ENCODE data around the gene FPR3. TPM values are rescaled to one million over a fixed set of nuclear protein-coding genes. Genes with fewer than 3 reads are reported as not detected.
A peak's percentile ranks its signal among the peaks of the same experiment; 100 is the strongest.

Gene FPR3
- total and polyA plus RNA-seq, 9 of the 15 experiments (the other 6 are each of a cell fraction or from before 2014, with no cell fraction given): 0.08 to 0.51 (median 0.22) TPM; not detected in 1

GRCh38 chr19:51796195-51796679, 1.3 kb downstream of the FPR3 start (continued):
- TF ChIP-seq, protein P1, sequence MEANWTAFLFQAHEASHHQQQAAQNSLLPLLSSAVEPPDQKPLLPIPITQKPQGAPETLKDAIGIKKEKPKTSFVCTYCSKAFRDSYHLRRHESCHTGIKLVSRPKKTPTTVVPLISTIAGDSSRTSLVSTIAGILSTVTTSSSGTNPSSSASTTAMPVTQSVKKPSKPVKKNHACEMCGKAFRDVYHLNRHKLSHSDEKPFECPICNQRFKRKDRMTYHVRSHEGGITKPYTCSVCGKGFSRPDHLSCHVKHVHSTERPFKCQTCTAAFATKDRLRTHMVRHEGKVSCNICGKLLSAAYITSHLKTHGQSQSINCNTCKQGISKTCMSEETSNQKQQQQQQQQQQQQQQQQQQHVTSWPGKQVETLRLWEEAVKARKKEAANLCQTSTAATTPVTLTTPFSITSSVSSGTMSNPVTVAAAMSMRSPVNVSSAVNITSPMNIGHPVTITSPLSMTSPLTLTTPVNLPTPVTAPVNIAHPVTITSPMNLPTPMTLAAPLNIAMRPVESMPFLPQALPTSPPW (CRISPR knock-in tag; IDR thresholded peaks at IDR 0.05): peak; percentile 43; the same call in 1 of the 2 replicates
- TF ChIP-seq ZNF551 (CRISPR knock-in tag; IDR thresholded peaks at IDR 0.05): no peak
- TF ChIP-seq ZNF511 (CRISPR knock-in tag; IDR thresholded peaks at IDR 0.05): no peak
- TF ChIP-seq MBD2 (IDR thresholded peaks at IDR 0.05; ENCODE audit: borderline replicate concordance, low read depth): peak; percentile 62; the same call in 1 of the 2 replicates
- peak; percentile 66 for TF ChIP-seq FOSL1 (tag; conservative IDR thresholded peaks at IDR 0.05)
- peak in 1 of 2 experiments; percentile 75; a peak in 1 of 4 replicates for TF ChIP-seq TBL1XR1 (IDR thresholded peaks at IDR 0.05; ENCODE audit: low read length in 2 of 2)
- peak; percentile 75 for TF ChIP-seq CREM (IDR thresholded peaks at IDR 0.05; ENCODE audit: low read depth)
- no peak for TF ChIP-seq GABPB1 (CRISPR knock-in tag; IDR thresholded peaks at IDR 0.05)
- no peak for TF ChIP-seq FOXA1 (IDR thresholded peaks at IDR 0.05; ENCODE audit: borderline replicate concordance)
- peak; percentile 51; the same call in 1 of the 2 replicates for TF ChIP-seq PHB2 (IDR thresholded peaks at IDR 0.05; ENCODE audit: low read depth)
- TF ChIP-seq CLOCK (CRISPR knock-in tag; IDR thresholded peaks at IDR 0.05; ENCODE audit: borderline replicate concordance): no peak
- no peak for TF ChIP-seq HCFC1 (IDR thresholded peaks at IDR 0.05; ENCODE audit: low read depth, low read length)
- TF ChIP-seq CBFB (CRISPR knock-in tag; IDR thresholded peaks at IDR 0.05): no peak
- no peak for TF ChIP-seq ZSCAN29 (IDR thresholded peaks at IDR 0.05)
- no peak for TF ChIP-seq RBM25 (IDR thresholded peaks at IDR 0.05; ENCODE audit: low read depth, low read length, severe bottlenecking)
- TF ChIP-seq SREBF1 (IDR thresholded peaks at IDR 0.05; ENCODE audit: borderline replicate concordance, low read depth, low read length): no peak
- no peak for TF ChIP-seq GTF2A2 (tag; IDR thresholded peaks at IDR 0.05)
- no peak for TF ChIP-seq HMGN3 (IDR thresholded peaks at IDR 0.05; ENCODE audit: borderline replicate concordance, extremely low read depth, insufficient read length, low read depth, low read length)
- TF ChIP-seq ZNF146 (CRISPR knock-in tag; IDR thresholded peaks at IDR 0.05; ENCODE audit: unreplicated experiment): no peak
- no peak for TF ChIP-seq ZNF23 (CRISPR knock-in tag; IDR thresholded peaks at IDR 0.05)
- no peak for TF ChIP-seq IRF1 (CRISPR knock-in tag; IDR thresholded peaks at IDR 0.05; ENCODE audit: borderline replicate concordance)
- no peak for TF ChIP-seq HMBOX1 (IDR thresholded peaks at IDR 0.05)
- TF ChIP-seq PHF20 (IDR thresholded peaks at IDR 0.05; ENCODE audit: partially characterized antibody): no peak
- TF ChIP-seq MTA1 (IDR thresholded peaks at IDR 0.05; ENCODE audit: borderline replicate concordance): peak; percentile 82
- TF ChIP-seq TSC22D4 (tag; IDR thresholded peaks at IDR 0.05): no peak
